Measurements from ENCODE around the gene RHOXF1. TPM values are rescaled to one million over a fixed set of nuclear protein-coding genes. Genes with fewer than 3 reads are reported as not detected.
"Not testable (repeated sequence)": the region's sequence is repeated elsewhere in the genome, so short reads cannot be mapped to it uniquely, and the experiment has no call there.

RHOXF1 gene
- total RNA-seq, 1 donor from 2014 or later: not detected

GRCh38 chrX:120085553-120086185 lies 30.0 kb downstream of the RHOXF1 start:
- not testable (repeated sequence) for DNase-seq (ENCODE audit: low read depth, low spot score)

- not testable (repeated sequence) for DNase-seq (ENCODE audit: low read depth, low spot score)
Observed at GRCh38 chrX:120077590-120077989, 38.1 kb downstream of the RHOXF1 start, which contains the start of gene RHOXF2B. Gene RHOXF2B, minus strand, starts transcription at chrX:120077690. Its CDS starts 138 bp downstream, at chrX:120077552.

GRCh38 chrX:120066169-120066568 lies 49.5 kb downstream of the RHOXF1 start:
- not testable (repeated sequence) for DNase-seq (ENCODE audit: low read depth, low spot score)

Other genes starting within 250 kb of the RHOXF1 start
- 15.8 and 16.6 TPM in 2 replicates for gene RNF113A, start 244.2 kb downstream of the RHOXF1 start, total RNA-seq
- gene NDUFA1, start 244.1 kb downstream of the RHOXF1 start, total RNA-seq: 68.0 and 100 TPM in 2 replicates
- gene AKAP14, start 220.0 kb downstream of the RHOXF1 start, total RNA-seq: not detected in 2 replicates
- gene NKAP, start 172.2 kb downstream of the RHOXF1 start, total RNA-seq: 3.7 and 4.1 TPM in 2 replicates
- gene RHOXF2B, start 38.2 kb downstream of the RHOXF1 start, total RNA-seq: not detected in 2 replicates
- gene RHOXF2, start 42.7 kb upstream of the RHOXF1 start, total RNA-seq: not detected in 2 replicates
- gene ZBTB33, start 134.9 kb upstream of the RHOXF1 start, total RNA-seq: 15.9 and 16.7 TPM in 2 replicates
- not detected in 2 replicates for gene TMEM255A, start 195.5 kb upstream of the RHOXF1 start, total RNA-seq
- not detected in 2 replicates for gene ATP1B4, start 246.2 kb upstream of the RHOXF1 start, total RNA-seq

Data from pulmonary artery endothelial cell (primary cell).